Liver (tissue), 9 donors: ENCODE measurements around the gene MAT2A. TPM values are rescaled to one million over a fixed set of nuclear protein-coding genes. Genes with fewer than 3 reads are reported as not detected.

Experiments used
- DNase-seq: peaks from one replicate; pipeline ENCODE4 v3.0.0-alpha.2; 2017; ENCODE audit warnings: low spot score
- H3K27ac ChIP-seq, 2 donors: one replicate each; pipeline ENCODE4 v1.7.0; 2013; ENCODE audit warnings: inconsistent platforms in 2 of 2, low read length in 2 of 2, control low read depth in 1 of 2, low read depth in 1 of 2, mild to moderate bottlenecking in 1 of 2
- H3K27me3 ChIP-seq, 4 donors: one replicate each; pipeline versions ENCODE4 v1.6.1 to v1.7.0; 2013; ENCODE audit warnings: low read length in 3 of 4, inconsistent platforms in 1 of 4, mild to moderate bottlenecking in 1 of 4, moderate library complexity in 1 of 4; ENCODE audit not compliant: control insufficient read depth in 4 of 4, insufficient read depth in 4 of 4
- H3K36me3 ChIP-seq, 4 donors: one replicate each; pipeline versions ENCODE4 v1.6.1 to v1.7.0; 2013; ENCODE audit warnings: low read length in 3 of 4, mild to moderate bottlenecking in 3 of 4, low read depth in 1 of 4, moderate library complexity in 1 of 4; ENCODE audit not compliant: control insufficient read depth in 4 of 4, insufficient read depth in 3 of 4
- H3K4me1 ChIP-seq, 4 donors: one replicate each; pipeline versions ENCODE4 v1.6.1 to v1.7.0; 2013; ENCODE audit warnings: low read length in 3 of 4, mild to moderate bottlenecking in 3 of 4, moderate library complexity in 1 of 4; ENCODE audit not compliant: control insufficient read depth in 4 of 4, insufficient read depth in 4 of 4
- H3K4me3 ChIP-seq, 3 donors: one replicate each; pipeline versions ENCODE4 v1.6.1 to v1.7.0; 2013; ENCODE audit warnings: low read length in 3 of 3, control low read depth in 1 of 3, low read depth in 1 of 3, mild to moderate bottlenecking in 1 of 3
- H3K9ac ChIP-seq, 2 donors: one replicate each; pipeline ENCODE4 v1.7.0; 2013; ENCODE audit warnings: low read length in 2 of 2, mild to moderate bottlenecking in 2 of 2, moderate library complexity in 2 of 2, control low read depth in 1 of 2, low read depth in 1 of 2
- H3K9me3 ChIP-seq, 4 donors: one replicate each; pipeline versions ENCODE4 v1.6.1 to v1.7.0; 2013; ENCODE audit warnings: low read length in 3 of 4; ENCODE audit not compliant: control insufficient read depth in 4 of 4
- EGR1 ChIP-seq, 2 donors: IDR thresholded peaks; 2 replicates each; pipeline ENCODE4 v1.6.1; 2016 to 2018; ENCODE audit warnings: antibody characterized with exemption in 2 of 2, low read depth in 2 of 2
- FOXA1 ChIP-seq: IDR thresholded peaks from 2 replicates; pipeline ENCODE4 v1.6.1; 2016; ENCODE audit warnings: antibody characterized with exemption
- HNF4A ChIP-seq, 2 donors: conservative IDR thresholded peaks; 2 replicates each; pipeline ENCODE4 v1.6.1; 2016; ENCODE audit warnings: antibody characterized with exemption in 2 of 2, mild to moderate bottlenecking in 2 of 2
- HNF4G ChIP-seq: IDR thresholded peaks from 2 replicates; pipeline ENCODE4 v1.6.1; 2016; ENCODE audit warnings: antibody characterized with exemption
- JUND ChIP-seq, 2 donors: IDR thresholded peaks; 2 replicates each; pipeline ENCODE4 v1.6.1; 2016; ENCODE audit warnings: antibody characterized with exemption in 2 of 2
- RAD21 ChIP-seq, 2 donors: IDR thresholded peaks; 2 replicates each; pipeline ENCODE4 v1.6.1; 2016; ENCODE audit warnings: antibody characterized with exemption in 2 of 2, mild to moderate bottlenecking in 2 of 2
- RXRA ChIP-seq, 2 donors: IDR thresholded peaks; 2 replicates each; pipeline ENCODE4 v1.6.1; 2017 to 2018; ENCODE audit warnings: antibody characterized with exemption in 2 of 2, mild to moderate bottlenecking in 1 of 2
- SP1 ChIP-seq: IDR thresholded peaks from 2 replicates; pipeline ENCODE4 v1.6.1; 2018; ENCODE audit warnings: antibody characterized with exemption, mild to moderate bottlenecking
- TAF1 ChIP-seq: conservative IDR thresholded peaks from 2 replicates; pipeline ENCODE4 v1.6.1; 2016; ENCODE audit warnings: antibody characterized with exemption, mild to moderate bottlenecking
- YY1 ChIP-seq: IDR thresholded peaks from 2 replicates; pipeline ENCODE4 v1.6.1; 2016; ENCODE audit warnings: antibody characterized with exemption, mild to moderate bottlenecking
- WGBS: extraction: QIAGEN DNeasy Blood & Tissue Kit; methylation state at CpG from one replicate; pipeline ENCODE4 v1.1.7; 2013; 5-methylcytosine and 5-hydroxymethylcytosine counted together
- polyA plus RNA-seq, 2 donors: library from polyadenylated mRNA; stranded (reverse) in 1 of 2; unstranded in 1 of 2; fragments of 200-250 nt in 1 of 2; fragments of >200 nt in 1 of 2; fragmentation: Nextera tagmentation in 1 of 2; extraction: Ambion mirVana in 1 of 2; gene quantifications; one replicate each; pipeline versions ENCODE4 v1.2.1 to v1.2.3, GENCODE V29; 2013 to 2015
- total RNA-seq, 2 donors: library from RNA; depleted of rRNA; stranded (reverse); fragments of >200 nt; gene quantifications; one replicate each; pipeline ENCODE4 v1.2.3, GENCODE V29; 2014
- TF ChIP-seq, protein P1 (sequence below): IDR thresholded peaks from 2 replicates; pipeline ENCODE4 v1.6.1; 2016; ENCODE audit warnings: antibody characterized with exemption
- TF ChIP-seq, protein P2 (sequence below): IDR thresholded peaks from 2 replicates; pipeline ENCODE4 v1.6.1; 2016; ENCODE audit warnings: antibody characterized with exemption, mild to moderate bottlenecking
- TF ChIP-seq, protein P3 (sequence below): IDR thresholded peaks from 2 replicates; pipeline ENCODE4 v1.6.1; 2016; ENCODE audit warnings: antibody characterized with exemption
- TF ChIP-seq, protein P4 (sequence below): fragments of 150-350 bp; IDR thresholded peaks from 2 replicates; pipeline ENCODE4 v1.5.1; 2017; ENCODE audit warnings: improper control_type of control experiment, low read depth, low read length; ENCODE audit not compliant: missing input control
- TF ChIP-seq, protein P5 (sequence below): IDR thresholded peaks from 2 replicates; pipeline ENCODE4 v1.6.1; 2016; ENCODE audit warnings: antibody characterized with exemption
- donor health status: healthy.
- donor health status: healthy.
- donor health status: healthy.
- donor health status: healthy.
- donor health status: healthy.

Gene MAT2A
- total and polyA plus RNA-seq, 4 donors: 48.3 to 104 (median 79.9) TPM

DNA sequence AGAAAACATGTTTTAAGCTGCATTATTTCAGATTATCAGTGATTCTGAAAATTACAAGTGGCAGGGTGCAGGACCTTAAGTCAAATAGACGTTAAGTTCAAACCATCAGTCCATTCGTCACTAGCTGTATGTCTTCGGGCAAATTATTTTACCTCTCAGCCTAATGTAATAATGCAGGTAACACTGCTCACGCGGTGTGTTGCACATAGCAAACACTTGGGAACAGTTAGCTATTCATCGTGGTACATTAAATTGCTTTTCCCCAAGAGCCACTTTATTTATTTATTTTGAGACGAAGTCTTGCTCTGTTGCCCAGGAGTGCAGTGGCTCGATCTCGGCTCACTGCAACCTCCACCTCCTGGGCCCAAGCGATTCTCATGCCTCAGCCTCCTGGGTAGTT, 10.1 kb downstream of the MAT2A start:
- Histone ChIP-seq H3K27me3 (no peaks in the 10 kb centered on the region), H3K4me3 (no peak overlapping the region), H3K27ac (no peak overlapping the region), H3K9me3 (no peaks in the 10 kb centered on the region), H3K36me3 (peaks cover 12 to 67% (median 52%) of the 10 kb centered on the region in 4 donors), H3K9ac (no peak overlapping the region), H3K4me1 (peaks cover 0 to 9% (median 1%) of the 10 kb centered on the region in 4 donors)
- DNase-seq: no peak
- TF ChIP-seq HNF4G (no peak), RAD21 (IDR thresholded peaks at IDR 0.05) (no peak), JUND (IDR thresholded peaks at IDR 0.05) (no peak)
- 84% methylated on average over 10 of the region's 10 CpGs for WGBS

DNA sequence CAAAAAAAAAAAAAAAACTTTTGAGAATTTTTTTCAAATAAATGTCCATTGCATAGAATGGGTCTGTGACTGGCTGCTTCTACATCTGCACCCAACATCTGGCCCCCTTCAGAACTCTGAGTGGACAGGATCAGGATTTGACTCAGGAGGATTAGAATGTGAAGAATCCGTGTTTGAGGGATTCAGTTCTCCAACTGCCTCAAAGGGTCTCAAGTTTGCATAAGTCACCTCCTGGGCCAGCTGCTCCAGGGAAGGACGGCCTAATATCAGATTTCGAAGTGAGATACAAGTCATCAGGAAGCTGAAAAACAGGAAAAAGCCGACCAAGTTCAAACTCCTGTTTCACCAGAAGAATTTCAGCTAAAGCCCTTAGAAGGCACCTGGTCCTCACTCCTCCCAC, 10.9 kb downstream of the MAT2A start:
- no peaks in the 10 kb centered on the region for H3K27me3 ChIP-seq
- H3K36me3 ChIP-seq: peaks cover 14 to 70% (median 54%) of the 10 kb centered on the region in 4 donors
- H3K9ac ChIP-seq: no peak overlapping the region
- H3K9me3 ChIP-seq: no peaks in the 10 kb centered on the region
- WGBS: 67% methylated on average over 4 of the region's 4 CpGs
- no peak overlapping the region for H3K4me3 ChIP-seq
- no peak for DNase-seq
- no peak overlapping the region for H3K27ac ChIP-seq
- TF ChIP-seq, protein P1, sequence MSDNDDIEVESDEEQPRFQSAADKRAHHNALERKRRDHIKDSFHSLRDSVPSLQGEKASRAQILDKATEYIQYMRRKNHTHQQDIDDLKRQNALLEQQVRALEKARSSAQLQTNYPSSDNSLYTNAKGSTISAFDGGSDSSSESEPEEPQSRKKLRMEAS: no peak
- TF ChIP-seq YY1: no peak
- TF ChIP-seq, protein P2, sequence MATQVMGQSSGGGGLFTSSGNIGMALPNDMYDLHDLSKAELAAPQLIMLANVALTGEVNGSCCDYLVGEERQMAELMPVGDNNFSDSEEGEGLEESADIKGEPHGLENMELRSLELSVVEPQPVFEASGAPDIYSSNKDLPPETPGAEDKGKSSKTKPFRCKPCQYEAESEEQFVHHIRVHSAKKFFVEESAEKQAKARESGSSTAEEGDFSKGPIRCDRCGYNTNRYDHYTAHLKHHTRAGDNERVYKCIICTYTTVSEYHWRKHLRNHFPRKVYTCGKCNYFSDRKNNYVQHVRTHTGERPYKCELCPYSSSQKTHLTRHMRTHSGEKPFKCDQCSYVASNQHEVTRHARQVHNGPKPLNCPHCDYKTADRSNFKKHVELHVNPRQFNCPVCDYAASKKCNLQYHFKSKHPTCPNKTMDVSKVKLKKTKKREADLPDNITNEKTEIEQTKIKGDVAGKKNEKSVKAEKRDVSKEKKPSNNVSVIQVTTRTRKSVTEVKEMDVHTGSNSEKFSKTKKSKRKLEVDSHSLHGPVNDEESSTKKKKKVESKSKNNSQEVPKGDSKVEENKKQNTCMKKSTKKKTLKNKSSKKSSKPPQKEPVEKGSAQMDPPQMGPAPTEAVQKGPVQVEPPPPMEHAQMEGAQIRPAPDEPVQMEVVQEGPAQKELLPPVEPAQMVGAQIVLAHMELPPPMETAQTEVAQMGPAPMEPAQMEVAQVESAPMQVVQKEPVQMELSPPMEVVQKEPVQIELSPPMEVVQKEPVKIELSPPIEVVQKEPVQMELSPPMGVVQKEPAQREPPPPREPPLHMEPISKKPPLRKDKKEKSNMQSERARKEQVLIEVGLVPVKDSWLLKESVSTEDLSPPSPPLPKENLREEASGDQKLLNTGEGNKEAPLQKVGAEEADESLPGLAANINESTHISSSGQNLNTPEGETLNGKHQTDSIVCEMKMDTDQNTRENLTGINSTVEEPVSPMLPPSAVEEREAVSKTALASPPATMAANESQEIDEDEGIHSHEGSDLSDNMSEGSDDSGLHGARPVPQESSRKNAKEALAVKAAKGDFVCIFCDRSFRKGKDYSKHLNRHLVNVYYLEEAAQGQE: no peak
- TF ChIP-seq TAF1: no peak
- no peak for TF ChIP-seq JUND (IDR thresholded peaks at IDR 0.05)
- TF ChIP-seq, protein P3, sequence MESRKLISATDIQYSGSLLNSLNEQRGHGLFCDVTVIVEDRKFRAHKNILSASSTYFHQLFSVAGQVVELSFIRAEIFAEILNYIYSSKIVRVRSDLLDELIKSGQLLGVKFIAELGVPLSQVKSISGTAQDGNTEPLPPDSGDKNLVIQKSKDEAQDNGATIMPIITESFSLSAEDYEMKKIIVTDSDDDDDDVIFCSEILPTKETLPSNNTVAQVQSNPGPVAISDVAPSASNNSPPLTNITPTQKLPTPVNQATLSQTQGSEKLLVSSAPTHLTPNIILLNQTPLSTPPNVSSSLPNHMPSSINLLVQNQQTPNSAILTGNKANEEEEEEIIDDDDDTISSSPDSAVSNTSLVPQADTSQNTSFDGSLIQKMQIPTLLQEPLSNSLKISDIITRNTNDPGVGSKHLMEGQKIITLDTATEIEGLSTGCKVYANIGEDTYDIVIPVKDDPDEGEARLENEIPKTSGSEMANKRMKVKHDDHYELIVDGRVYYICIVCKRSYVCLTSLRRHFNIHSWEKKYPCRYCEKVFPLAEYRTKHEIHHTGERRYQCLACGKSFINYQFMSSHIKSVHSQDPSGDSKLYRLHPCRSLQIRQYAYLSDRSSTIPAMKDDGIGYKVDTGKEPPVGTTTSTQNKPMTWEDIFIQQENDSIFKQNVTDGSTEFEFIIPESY: no peak
- TF ChIP-seq RXRA (IDR thresholded peaks at IDR 0.05): no peak
- TF ChIP-seq SP1: no peak
- no peak for TF ChIP-seq FOXA1
- no peak for TF ChIP-seq RAD21 (IDR thresholded peaks at IDR 0.05)
- no peak for TF ChIP-seq HNF4A (conservative IDR thresholded peaks at IDR 0.05)
- TF ChIP-seq EGR1 (IDR thresholded peaks at IDR 0.05; ENCODE audit: low read depth in 2 of 2): no peak
- no peak for TF ChIP-seq HNF4G
- TF ChIP-seq, protein P4, sequence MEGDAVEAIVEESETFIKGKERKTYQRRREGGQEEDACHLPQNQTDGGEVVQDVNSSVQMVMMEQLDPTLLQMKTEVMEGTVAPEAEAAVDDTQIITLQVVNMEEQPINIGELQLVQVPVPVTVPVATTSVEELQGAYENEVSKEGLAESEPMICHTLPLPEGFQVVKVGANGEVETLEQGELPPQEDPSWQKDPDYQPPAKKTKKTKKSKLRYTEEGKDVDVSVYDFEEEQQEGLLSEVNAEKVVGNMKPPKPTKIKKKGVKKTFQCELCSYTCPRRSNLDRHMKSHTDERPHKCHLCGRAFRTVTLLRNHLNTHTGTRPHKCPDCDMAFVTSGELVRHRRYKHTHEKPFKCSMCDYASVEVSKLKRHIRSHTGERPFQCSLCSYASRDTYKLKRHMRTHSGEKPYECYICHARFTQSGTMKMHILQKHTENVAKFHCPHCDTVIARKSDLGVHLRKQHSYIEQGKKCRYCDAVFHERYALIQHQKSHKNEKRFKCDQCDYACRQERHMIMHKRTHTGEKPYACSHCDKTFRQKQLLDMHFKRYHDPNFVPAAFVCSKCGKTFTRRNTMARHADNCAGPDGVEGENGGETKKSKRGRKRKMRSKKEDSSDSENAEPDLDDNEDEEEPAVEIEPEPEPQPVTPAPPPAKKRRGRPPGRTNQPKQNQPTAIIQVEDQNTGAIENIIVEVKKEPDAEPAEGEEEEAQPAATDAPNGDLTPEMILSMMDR: no peak
- TF ChIP-seq, protein P5, sequence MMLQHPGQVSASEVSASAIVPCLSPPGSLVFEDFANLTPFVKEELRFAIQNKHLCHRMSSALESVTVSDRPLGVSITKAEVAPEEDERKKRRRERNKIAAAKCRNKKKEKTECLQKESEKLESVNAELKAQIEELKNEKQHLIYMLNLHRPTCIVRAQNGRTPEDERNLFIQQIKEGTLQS: no peak
- H3K4me1 ChIP-seq: peaks cover 0 to 9% (median 1%) of the 10 kb centered on the region in 4 donors
